ENCODE data around the gene IFITM5. TPM values are rescaled to one million over a fixed set of nuclear protein-coding genes. Genes with fewer than 3 reads are reported as not detected.

IFITM5 gene
- total and polyA plus RNA-seq, 2 of the 4 experiments (the other 2 are of a cell fraction), result not detected

- no peak overlapping the region for H3K9ac ChIP-seq (ENCODE audit: low read depth, low read length)
- H3K4me1 ChIP-seq (ENCODE audit: control insufficient read depth, insufficient read depth, low read length), result peaks cover 13% of the 10 kb centered on the region
- H3K56ac ChIP-seq (ENCODE audit: extremely low read depth, insufficient read depth, low read length), result no peak overlapping the region
- no peak overlapping the region for H2BK5ac ChIP-seq (ENCODE audit: low read depth, low read length, poor library complexity, severe bottlenecking)
- no peaks in the 10 kb centered on the region for H3K36me3 ChIP-seq (ENCODE audit: control insufficient read depth, insufficient read depth, low read length)
- H3K23ac ChIP-seq (ENCODE audit: low read depth, low read length), result no peak overlapping the region
- intact Hi-C loops (cut with micrococcal nuclease), result no loop called here
- H3K9me3 ChIP-seq (ENCODE audit: control insufficient read depth, insufficient read depth, low read length), result no peaks in the 10 kb centered on the region
- H3K4me2 ChIP-seq (ENCODE audit: low read depth, low read length), result no peak overlapping the region
- no peak overlapping the region for H3K4ac ChIP-seq (ENCODE audit: low read depth, low read length)
- peak overlapping the region; percentile 52 for H4K5ac ChIP-seq (ENCODE audit: low read depth, low read length)
- H3K4me3 ChIP-seq (ENCODE audit: insufficient read depth, low read depth, low read length), result no peak overlapping the region
- H3K27ac ChIP-seq (ENCODE audit: insufficient read depth, low read length), result peak overlapping the region; percentile 43; the same call in 1 of the 2 replicates
- ATAC-seq (ENCODE audit: low read depth), result peak; percentile 13; the same call in 1 of the 2 replicates
- DNase-seq, result no peak
- H3K79me1 ChIP-seq (ENCODE audit: low read depth in 1 of 2, low read length in 2 of 2), result no peaks in the 10 kb centered on the region
- peak overlapping the region; percentile 11; the same call in 1 of the 2 replicates for H2BK120ac ChIP-seq (ENCODE audit: low read depth, low read length)
- H4K20me1 ChIP-seq (ENCODE audit: insufficient read depth, low read length), result no peaks in the 10 kb centered on the region
- H3K9me1 ChIP-seq (ENCODE audit: insufficient read depth, low read length), result no peaks in the 10 kb centered on the region
- BruUV-seq (replicated peaks), result no TSS peak
- POLR2A ChIA-PET (ENCODE audit: unreplicated experiment), result no interaction called here
- H2AK5ac ChIP-seq (ENCODE audit: low read depth, low read length), result no peak overlapping the region; the same call in 1 of the 2 replicates
- H2AFZ ChIP-seq (replicated peaks; ENCODE audit: low read length, poor library complexity), result peak overlapping the region; percentile 87
- dilution Hi-C loops (cut with HindIII; ENCODE audit: low sequenced_read_pairs, unreplicated experiment), result no loop called here
- H3K14ac ChIP-seq (replicated peaks; ENCODE audit: low read depth, low read length), result no peak overlapping the region
- H4K8ac ChIP-seq (ENCODE audit: low read depth in 2 of 2, low read length in 2 of 2), result peak overlapping the region; percentile 49 to 84; a peak in 3 of 4 replicates
- no peak overlapping the region for H4K91ac ChIP-seq (ENCODE audit: insufficient read depth, low read depth, low read length)
- TF ChIP-seq POLR2A (IDR thresholded peaks at IDR 0.05; ENCODE audit: low read depth, low read length) (no peak), RAD21 (IDR thresholded peaks at IDR 0.05; ENCODE audit: low read length) (no peak), NFE2L2 (IDR thresholded peaks at IDR 0.05; ENCODE audit: low read depth, low read length) (no peak), FOS (IDR thresholded peaks at IDR 0.05; ENCODE audit: low read depth, low read length) (no peak), MAFK (IDR thresholded peaks at IDR 0.05; ENCODE audit: low read depth, low read length) (no peak), MAZ (IDR thresholded peaks at IDR 0.05; ENCODE audit: borderline replicate concordance, low read depth, low read length) (no peak), RFX5 (IDR thresholded peaks at IDR 0.05; ENCODE audit: low read depth, low read length) (no peak), ELK1 (IDR thresholded peaks at IDR 0.05; ENCODE audit: borderline replicate concordance, low read depth, low read length) (no peak), MXI1 (IDR thresholded peaks at IDR 0.05; ENCODE audit: borderline replicate concordance, low read depth, low read length) (no peak)
- H2BK15ac ChIP-seq (ENCODE audit: low read depth, low read length), result no peak overlapping the region
- in situ Hi-C loops (cut with MboI; ENCODE audit: low sequenced_read_pairs), result no loop called here
- no CpG with 5 or more reads among the region's 3 CpGs for WGBS, 2 experiments (ENCODE audit: extremely low coverage in 2 of 2, insufficient read length in 1 of 2)
- no peaks in the 10 kb centered on the region for H3K27me3 ChIP-seq (ENCODE audit: control insufficient read depth, insufficient read depth, low read length)
- peak overlapping the region; percentile 70 for H2AK9ac ChIP-seq (replicated peaks; ENCODE audit: low read depth, low read length, poor library complexity)
- H2BK20ac ChIP-seq (ENCODE audit: low read depth, low read length), result no peak overlapping the region
- CTCF ChIA-PET, result no interaction called here
- H3K18ac ChIP-seq (ENCODE audit: low read depth, low read length), result no peak overlapping the region
Observed at GRCh38 chr11:327581-327923, 28.2 kb upstream of the IFITM5 start.
